DMS 273 (cell line): ENCODE results near the gene ELL3.
"Not testable (repeated sequence)": the region's sequence is repeated elsewhere in the genome, so short reads cannot be mapped to it uniquely, and the experiment has no call there.

Experiments
- DNase-seq: peaks from one replicate; lab custom pipeline; 2025; ENCODE audit not compliant: unreplicated experiment; lab: John Stamatoyannopoulos, UW

Gene ELL3

DNA sequence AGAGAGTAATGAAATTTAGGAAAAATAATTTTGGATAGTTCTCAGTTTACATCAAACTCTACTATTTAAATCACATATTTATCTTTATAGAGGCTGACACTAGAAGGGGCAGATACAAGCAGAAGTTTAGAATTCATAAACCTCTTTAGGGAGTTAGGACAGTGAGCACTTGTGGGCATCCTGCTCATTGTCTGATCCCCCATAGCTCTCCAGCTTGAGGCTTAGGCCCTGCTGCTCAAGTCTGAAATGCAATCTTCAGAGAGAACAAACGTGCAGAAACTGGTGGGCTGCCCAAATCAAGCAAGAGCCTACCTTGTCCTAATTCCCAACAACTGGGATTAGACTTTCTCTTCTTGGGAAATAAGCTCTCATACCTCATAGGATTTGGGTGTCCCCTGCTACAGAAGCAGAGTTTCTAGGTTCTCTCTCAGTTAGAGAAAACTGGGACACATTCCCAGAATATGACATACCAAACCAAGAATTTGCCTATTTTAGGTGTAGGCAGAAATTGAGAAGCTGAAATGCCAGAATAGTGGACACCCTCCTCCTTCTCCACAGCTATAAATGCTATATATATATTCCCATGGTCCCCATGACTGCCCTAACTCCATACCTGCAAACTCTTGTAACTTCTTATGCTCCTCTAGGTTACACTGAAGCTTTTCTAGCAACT, 48.6 kb downstream of the ELL3 start:
- not testable (repeated sequence) for DNase-seq

DNA sequence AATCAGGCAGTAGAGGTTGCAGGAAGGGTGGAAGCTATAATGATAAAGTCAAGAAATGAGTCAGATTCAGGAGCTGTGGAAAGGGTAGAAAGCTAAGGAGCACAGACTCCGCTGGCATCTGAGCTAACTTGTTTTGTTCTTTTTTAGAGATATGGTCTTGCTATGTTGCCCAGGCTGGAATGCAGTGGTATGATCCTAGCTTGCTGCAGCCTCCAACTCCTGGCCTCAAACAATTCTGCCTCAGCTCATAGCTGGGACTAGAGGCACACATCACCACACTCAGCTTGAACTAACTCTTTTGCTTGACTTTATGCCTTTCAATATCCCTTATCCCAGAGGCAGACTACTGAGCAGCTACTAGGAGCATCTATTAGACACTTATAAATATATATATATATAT, 50.5 kb downstream of the ELL3 start:
- not testable (repeated sequence) for DNase-seq

DNA sequence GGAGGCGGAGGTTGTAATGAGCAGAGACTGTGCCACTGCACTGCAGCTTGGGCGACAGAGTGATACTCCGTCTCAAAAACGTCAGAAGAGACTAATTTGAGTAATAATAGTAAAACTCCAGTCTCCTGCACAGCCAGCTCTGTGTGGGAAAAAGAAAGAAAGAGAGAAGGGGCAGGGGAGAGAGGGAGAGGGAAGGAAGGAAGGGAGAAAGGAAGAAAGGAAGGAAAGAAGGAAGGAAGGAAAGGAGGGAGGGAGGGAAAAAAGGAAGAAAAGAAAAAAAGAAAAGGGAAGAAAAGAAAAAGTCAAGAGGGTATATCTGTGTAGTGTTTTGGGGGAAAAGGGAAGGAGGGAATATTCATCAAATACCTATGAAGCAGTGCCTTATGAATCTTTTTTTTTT, 53.6 kb downstream of the ELL3 start:
- DNase-seq, result no peak
